ENCODE data around the gene DCAF8.
A peak's percentile ranks its signal among the peaks of the same experiment; 100 is the strongest.

DCAF8 gene

DNA sequence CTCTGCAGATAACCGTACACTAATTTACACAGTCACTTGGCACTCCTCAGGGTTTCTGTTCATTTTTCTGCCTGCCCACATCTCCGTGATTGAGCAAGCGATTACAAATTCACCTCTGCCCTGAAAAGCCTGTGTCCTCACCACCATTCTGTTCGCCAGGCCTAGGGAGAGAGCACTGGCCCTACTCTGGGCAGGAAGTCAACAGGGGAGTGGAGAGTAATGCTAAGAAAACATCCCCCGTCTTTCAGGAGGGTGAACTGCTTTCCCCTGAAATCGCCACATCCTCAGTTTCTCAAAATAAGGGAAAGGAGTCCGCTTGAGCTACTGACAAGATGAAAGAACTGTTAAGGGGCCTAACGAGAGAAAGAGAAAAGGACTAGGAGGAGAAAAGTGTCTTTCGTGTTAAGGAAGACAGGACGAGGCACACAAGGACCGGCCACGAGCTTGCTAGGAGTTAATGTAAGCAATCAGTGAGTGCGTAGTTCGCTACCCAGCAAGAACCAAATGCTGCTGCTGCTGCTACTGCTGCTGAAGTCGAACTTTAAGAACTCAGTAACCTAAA, 22.0 kb upstream of the DCAF8 start:
- ChIA-PET CTCF (interaction anchor here (0.6 to 3.4 kb wide), 7 partner anchors 23 to 95 kb away, joined by 3 to 15 read pairs (median 3); partner anchors contain the start of gene DCAF8), POLR2A (no interaction called here)
- DNase-seq (ENCODE audit: extremely low spot score), result peak; percentile 19
- TF ChIP-seq, protein P1, sequence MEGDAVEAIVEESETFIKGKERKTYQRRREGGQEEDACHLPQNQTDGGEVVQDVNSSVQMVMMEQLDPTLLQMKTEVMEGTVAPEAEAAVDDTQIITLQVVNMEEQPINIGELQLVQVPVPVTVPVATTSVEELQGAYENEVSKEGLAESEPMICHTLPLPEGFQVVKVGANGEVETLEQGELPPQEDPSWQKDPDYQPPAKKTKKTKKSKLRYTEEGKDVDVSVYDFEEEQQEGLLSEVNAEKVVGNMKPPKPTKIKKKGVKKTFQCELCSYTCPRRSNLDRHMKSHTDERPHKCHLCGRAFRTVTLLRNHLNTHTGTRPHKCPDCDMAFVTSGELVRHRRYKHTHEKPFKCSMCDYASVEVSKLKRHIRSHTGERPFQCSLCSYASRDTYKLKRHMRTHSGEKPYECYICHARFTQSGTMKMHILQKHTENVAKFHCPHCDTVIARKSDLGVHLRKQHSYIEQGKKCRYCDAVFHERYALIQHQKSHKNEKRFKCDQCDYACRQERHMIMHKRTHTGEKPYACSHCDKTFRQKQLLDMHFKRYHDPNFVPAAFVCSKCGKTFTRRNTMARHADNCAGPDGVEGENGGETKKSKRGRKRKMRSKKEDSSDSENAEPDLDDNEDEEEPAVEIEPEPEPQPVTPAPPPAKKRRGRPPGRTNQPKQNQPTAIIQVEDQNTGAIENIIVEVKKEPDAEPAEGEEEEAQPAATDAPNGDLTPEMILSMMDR (IDR thresholded peaks at IDR 0.05; ENCODE audit: control extremely low read depth, extremely low read depth, low read depth, missing control alignments), result no peak

DNA sequence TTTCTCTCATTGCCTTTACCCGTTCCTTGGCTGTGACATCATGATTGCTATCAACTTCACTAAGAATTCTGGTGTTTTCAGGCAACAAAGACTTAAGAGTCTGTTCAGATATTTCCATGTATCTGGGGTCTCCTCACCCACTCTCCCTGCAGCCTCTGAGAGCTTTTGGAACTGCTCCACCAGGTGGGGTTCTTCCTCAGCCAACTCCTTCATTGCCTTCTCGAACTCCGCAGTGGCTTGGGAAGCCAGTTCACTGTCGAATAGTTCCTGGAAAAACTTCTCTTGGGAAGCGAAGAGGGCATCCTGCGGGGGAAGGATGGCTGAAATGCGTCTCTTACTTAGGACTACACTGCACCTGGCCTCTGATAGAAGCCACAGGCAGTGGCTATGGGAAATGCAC, 20.5 kb upstream of the DCAF8 start:
- TF ChIP-seq, protein P1 (IDR thresholded peaks at IDR 0.05; ENCODE audit: control extremely low read depth, extremely low read depth, low read depth, missing control alignments), result no peak
- POLR2A ChIA-PET, result no interaction called here
- CTCF ChIA-PET, result interaction anchor here (1.6 to 12.9 kb wide), 2 partner anchors 8 to 93 kb away, joined by 3 to 116 read pairs; no protein-coding TSS in a partner anchor
- no peak for DNase-seq (ENCODE audit: extremely low spot score)

DNA sequence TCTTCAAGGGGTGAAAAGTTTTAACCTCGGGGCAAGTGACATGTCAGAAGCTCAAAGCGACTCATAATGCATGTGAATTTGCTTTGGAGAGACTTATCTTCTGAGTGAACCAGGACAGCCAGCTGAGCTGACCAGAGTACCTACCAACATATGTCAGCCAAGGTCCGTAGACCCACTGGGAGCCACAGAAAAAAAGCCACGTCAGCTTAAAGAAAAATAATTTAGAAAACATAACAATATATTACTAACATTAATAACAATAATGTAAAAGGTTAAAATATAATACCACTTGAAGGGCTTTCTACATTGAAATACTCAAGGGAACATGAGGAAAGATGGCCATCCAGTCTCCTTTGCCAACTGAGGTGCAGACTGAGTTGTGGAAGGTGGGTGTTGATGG, 15.6 kb upstream of the DCAF8 start:
- TF ChIP-seq, protein P1 (IDR thresholded peaks at IDR 0.05; ENCODE audit: control extremely low read depth, extremely low read depth, low read depth, missing control alignments), result no peak

DNA sequence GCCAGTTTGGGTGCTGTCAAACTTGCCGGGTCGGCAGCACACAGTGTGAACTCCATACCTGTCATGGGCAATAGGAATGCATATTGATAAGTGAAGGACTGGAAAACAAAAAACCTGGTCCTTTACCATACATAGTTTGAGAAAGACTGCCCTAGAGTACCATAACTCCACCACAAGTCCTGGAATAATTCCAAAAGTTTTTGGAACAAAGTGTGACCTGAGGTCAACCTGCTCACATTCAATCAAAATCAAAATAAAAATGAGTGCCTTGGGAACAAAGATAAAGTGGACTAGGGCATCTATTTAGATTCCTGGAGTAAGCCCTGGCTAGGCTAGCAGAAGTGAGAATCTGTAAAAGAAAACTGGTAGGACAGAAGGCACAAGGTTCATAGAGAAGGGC, 15.0 kb upstream of the DCAF8 start:
- DNase-seq (ENCODE audit: extremely low spot score), result no peak
- TF ChIP-seq, protein P1 (IDR thresholded peaks at IDR 0.05; ENCODE audit: control extremely low read depth, extremely low read depth, low read depth, missing control alignments), result no peak
- CTCF ChIA-PET, result interaction anchor here (0.9 to 12.9 kb wide), 4 partner anchors 11 to 13 kb away, joined by 3 to 116 read pairs (median 5); no protein-coding TSS in a partner anchor
- POLR2A ChIA-PET, result no interaction called here

More for the DNA sequence above, 15.6 kb upstream of the DCAF8 start:
- POLR2A ChIA-PET, result no interaction called here
- CTCF ChIA-PET, result interaction anchor here (1.2 to 12.9 kb wide), 3 partner anchors 12 to 14 kb away, joined by 5 to 116 read pairs (median 5); no protein-coding TSS in a partner anchor
- DNase-seq (ENCODE audit: extremely low spot score), result no peak

DNA sequence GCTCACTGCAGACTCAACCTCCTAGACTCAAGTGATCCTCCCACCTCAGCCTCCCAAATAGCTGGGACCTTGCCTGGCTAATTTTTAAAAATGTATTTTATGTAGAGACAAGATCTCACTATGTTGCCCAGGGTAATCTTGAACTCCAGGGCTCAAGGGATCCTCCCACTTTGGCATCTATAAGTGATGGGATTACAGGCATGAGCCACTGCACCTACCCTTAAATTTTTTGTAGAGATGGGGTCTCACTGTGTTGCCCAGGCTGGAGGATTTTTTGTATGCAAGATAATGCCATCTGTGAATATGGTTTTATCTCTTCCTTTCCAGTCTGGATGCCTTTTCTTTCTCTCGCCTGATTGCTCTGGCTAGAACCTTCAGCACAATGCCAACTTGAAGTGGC, 8.7 kb upstream of the DCAF8 start:
- no peak for DNase-seq (ENCODE audit: extremely low spot score)
- CTCF ChIA-PET, result interaction anchor here (1.6 to 12.9 kb wide), 3 partner anchors 10 to 19 kb away, joined by 3 to 116 read pairs (median 6); no protein-coding TSS in a partner anchor
- TF ChIP-seq, protein P1 (IDR thresholded peaks at IDR 0.05; ENCODE audit: control extremely low read depth, extremely low read depth, low read depth, missing control alignments), result no peak
- POLR2A ChIA-PET, result no interaction called here

DNA sequence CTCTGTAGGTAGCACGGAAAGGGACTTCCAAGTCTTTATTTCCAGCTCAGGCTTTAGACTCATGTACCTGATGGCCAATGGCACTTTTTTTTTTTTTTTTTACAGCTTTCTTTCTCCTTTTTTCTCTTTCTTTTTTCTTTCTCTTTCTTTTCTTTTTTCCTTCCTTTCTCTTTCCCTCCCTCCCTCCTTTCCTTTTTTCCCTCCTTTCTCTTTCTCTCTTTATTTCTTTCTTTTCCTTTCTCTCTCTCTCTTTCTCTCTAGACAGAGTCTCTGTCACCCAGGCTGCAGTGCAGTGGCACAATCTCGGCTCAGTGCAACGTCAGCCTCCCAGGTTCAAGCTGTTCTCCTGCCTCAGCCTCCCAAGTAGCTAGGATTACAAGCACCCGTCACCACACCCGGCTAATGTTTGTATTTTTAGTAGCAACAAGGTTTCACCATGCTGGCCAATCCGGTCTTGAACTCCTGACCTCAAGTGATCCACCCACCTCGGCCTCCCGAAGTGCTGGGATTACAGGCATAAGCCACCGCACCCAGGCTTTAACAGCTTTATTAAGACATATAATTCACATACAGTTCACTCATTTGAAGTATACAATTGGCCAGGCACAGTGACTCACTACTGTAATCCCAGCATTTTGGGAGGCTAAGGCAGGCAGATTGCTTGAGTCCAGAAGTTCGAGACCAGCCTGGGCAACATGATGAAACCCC, 5.1 kb upstream of the DCAF8 start:
- DNase-seq (ENCODE audit: extremely low spot score), result no peak

More for the DNA sequence above, 5.1 kb upstream of the DCAF8 start:
- TF ChIP-seq, protein P1 (IDR thresholded peaks at IDR 0.05; ENCODE audit: control extremely low read depth, extremely low read depth, low read depth, missing control alignments), result no peak
- ChIA-PET CTCF (interaction anchor here (0.7 to 6.9 kb wide), 3 partner anchors 16 to 62 kb away, joined by 3 to 56 read pairs (median 3); no protein-coding TSS in a partner anchor), POLR2A (no interaction called here)
